Upper lobe of left lung (tissue), 4 donors: Measurements from ENCODE around the gene CCDC7.
"Not testable (repeated sequence)": the region's sequence is repeated elsewhere in the genome, so short reads cannot be mapped to it uniquely, and the experiment has no call there.

Experiments used
- CTCF ChIP-seq, 6 experiments: fragments of 450-650 bp in 4 of 6; fragments of 200-600 bp in 2 of 6; sonication (generic) in 2 of 6; IDR thresholded peaks; one replicate each; pipeline ENCODE4 v1.5.1; 2016 to 2019; ENCODE audit warnings: antibody characterized with exemption in 6 of 6
- POLR2A ChIP-seq, 4 donors: fragments of 450-650 bp; IDR thresholded peaks; one replicate each; pipeline ENCODE4 v1.5.1; 2016 to 2017; ENCODE audit warnings: antibody characterized with exemption in 4 of 4, mild to moderate bottlenecking in 2 of 4

DNA sequence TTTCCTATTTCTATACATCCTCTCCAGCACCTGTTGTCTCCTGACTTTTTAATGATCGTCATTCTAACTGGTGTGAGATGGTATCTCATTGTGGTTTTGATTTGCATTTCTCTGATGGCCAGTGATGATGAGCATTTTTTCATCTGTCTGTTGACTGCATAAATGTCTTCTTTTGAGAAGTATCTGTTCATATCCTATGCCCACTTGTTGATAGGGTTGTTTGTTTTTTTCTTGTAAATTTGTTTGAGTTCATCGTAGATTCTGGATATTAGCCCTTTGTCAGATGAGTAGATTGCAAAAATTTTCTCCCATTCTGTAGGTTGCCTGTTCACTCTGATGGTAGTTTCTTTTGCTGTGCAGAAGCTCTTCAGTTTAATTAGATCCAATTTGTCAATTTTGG is 253.7 kb downstream of the CCDC7 start:
- not testable (repeated sequence) for TF ChIP-seq CTCF, POLR2A (IDR thresholded peaks at IDR 0.05)
